Mesendoderm (in vitro differentiated cells): ENCODE measurements around the gene COA6.

Experiments
- DNase-seq: peaks from one replicate; pipeline ENCODE4 v3.0.0; 2013
- H2AK5ac ChIP-seq: 2 replicates; pipeline ENCODE4 v1.6.1; 2013; ENCODE audit warnings: low read length, inconsistent platforms
- H2BK120ac ChIP-seq: 2 replicates; pipeline ENCODE4 v1.6.1; 2013; ENCODE audit warnings: low read depth, mild to moderate bottlenecking, low read length, moderate library complexity, mixed read lengths
- H2BK15ac ChIP-seq: replicated peaks from 2 replicates; pipeline ENCODE4 v1.6.1; 2013; ENCODE audit warnings: low read depth, mild to moderate bottlenecking, moderate library complexity
- H2BK5ac ChIP-seq: 2 replicates; pipeline ENCODE4 v1.6.1; 2013; ENCODE audit warnings: low read length, inconsistent platforms
- H3K18ac ChIP-seq: 2 replicates; pipeline ENCODE4 v1.6.1; 2013; ENCODE audit warnings: mild to moderate bottlenecking, low read length, mixed read lengths
- H3K23ac ChIP-seq: one replicate; pipeline ENCODE4 v1.6.1; 2013; ENCODE audit warnings: low read length
- H3K27ac ChIP-seq: 2 replicates; pipeline ENCODE4 v1.5.1; 2013; ENCODE audit warnings: low read depth, mild to moderate bottlenecking, inconsistent platforms, low read length, moderate library complexity
- H3K27me3 ChIP-seq: 2 replicates; pipeline ENCODE4 v1.6.1; 2013; ENCODE audit warnings: low read length, control low read depth, mild to moderate bottlenecking, inconsistent platforms; ENCODE audit not compliant: insufficient read depth, poor library complexity
- H3K36me3 ChIP-seq: 2 replicates; pipeline ENCODE4 v1.6.1; 2013; ENCODE audit warnings: low read length, inconsistent platforms; ENCODE audit not compliant: control insufficient read depth, insufficient read depth
- H3K4ac ChIP-seq: one replicate; pipeline ENCODE4 v1.6.1; 2013; ENCODE audit warnings: low read depth, mild to moderate bottlenecking, low read length, moderate library complexity
- H3K4me1 ChIP-seq: 2 replicates; pipeline ENCODE4 v1.6.1; 2013; ENCODE audit warnings: low read depth, low read length, inconsistent platforms; ENCODE audit not compliant: control insufficient read depth
- H3K4me2 ChIP-seq: 2 replicates; pipeline ENCODE4 v1.6.1; 2013; ENCODE audit warnings: low read length
- H3K4me3 ChIP-seq: 2 replicates; pipeline ENCODE4 v1.5.1; 2013; ENCODE audit warnings: mild to moderate bottlenecking, low read length
- H3K56ac ChIP-seq: one replicate; pipeline ENCODE4 v1.6.1; 2013; ENCODE audit warnings: low read length
- H3K79me1 ChIP-seq: 2 replicates; pipeline ENCODE4 v1.6.1; 2013; ENCODE audit warnings: low read length, inconsistent platforms
- H3K79me2 ChIP-seq: 2 replicates; pipeline ENCODE4 v1.6.1; 2013; ENCODE audit warnings: mild to moderate bottlenecking, low read length; ENCODE audit not compliant: control insufficient read depth, insufficient read depth
- H3K9ac ChIP-seq: 2 replicates; pipeline ENCODE4 v1.6.1; 2013; ENCODE audit warnings: low read length, inconsistent platforms
- H4K5ac ChIP-seq: one replicate; pipeline ENCODE4 v1.6.1; 2013; ENCODE audit warnings: low read length
- H4K8ac ChIP-seq: one replicate; pipeline ENCODE4 v1.6.1; 2013; ENCODE audit warnings: low read depth, mild to moderate bottlenecking, control low read depth, low read length, moderate library complexity
- WGBS: extraction: QIAGEN DNeasy Blood & Tissue Kit; methylation state at CpG from one replicate; pipeline ENCODE4 v1.1.7; 2013; ENCODE audit warnings: low lambda C conversion rate, missing lambda C conversion rate; ENCODE audit not compliant: insufficient coverage; ENCODE audit errors: extremely low coverage; 5-methylcytosine and 5-hydroxymethylcytosine counted together

Gene COA6

DNA sequence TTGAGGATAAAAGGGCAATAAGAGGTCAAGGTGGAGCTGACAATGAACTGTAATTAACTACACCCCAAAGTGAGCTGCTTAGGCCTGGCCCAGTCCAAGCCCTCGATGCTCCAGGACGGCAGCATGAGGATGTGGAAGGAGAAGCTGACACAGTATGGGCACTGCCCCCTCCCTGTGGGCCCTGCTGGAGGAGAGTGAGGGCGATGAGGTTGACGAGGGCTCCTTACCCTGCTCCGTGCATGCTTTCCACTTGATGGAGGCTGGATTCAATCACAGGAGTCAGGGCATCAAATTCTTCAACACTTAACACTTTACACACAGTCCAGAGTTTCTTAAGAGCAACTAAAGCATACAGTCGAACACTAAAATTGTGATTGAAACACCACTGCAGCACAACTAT lies 32.4 kb downstream of the COA6 start:
- no CpG with 5 or more reads among the region's 6 CpGs for WGBS
- no peak overlapping the region for H3K9ac ChIP-seq
- no peak overlapping the region for H3K56ac ChIP-seq

DNA sequence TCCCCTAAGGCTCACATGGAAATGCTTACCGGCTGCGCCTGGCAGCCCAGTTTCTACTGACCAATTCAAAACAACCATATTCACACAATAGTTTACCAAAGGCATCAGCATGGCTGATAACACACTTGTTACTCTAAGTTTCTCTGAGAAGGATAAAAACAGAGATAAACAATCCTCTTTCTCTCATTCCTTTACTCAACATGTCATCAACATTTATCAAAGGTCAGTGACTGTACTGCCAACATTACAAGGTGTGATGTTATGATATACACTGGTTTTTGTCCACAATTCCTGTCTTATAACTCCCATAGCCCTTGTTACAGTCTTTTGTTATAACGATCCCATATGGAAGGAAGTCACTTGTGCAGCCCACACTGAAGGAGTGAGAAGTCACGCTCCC lies 33.6 kb downstream of the COA6 start:
- Histone ChIP-seq H3K36me3 (no peaks in the 10 kb centered on the region), H3K56ac (no peak overlapping the region), H3K27me3 (no peaks in the 10 kb centered on the region), H2AK5ac (no peak overlapping the region), H3K4me2 (no peak overlapping the region), H2BK15ac (no peak overlapping the region), H3K79me2 (no peaks in the 10 kb centered on the region), H4K5ac (no peak overlapping the region), H2BK120ac (no peak overlapping the region), H4K8ac (no peak overlapping the region), H3K79me1 (no peaks in the 10 kb centered on the region), H3K23ac (no peak overlapping the region), H3K18ac (no peak overlapping the region), H3K4ac (no peak overlapping the region), H3K9ac (no peak overlapping the region), H3K4me1 (no peaks in the 10 kb centered on the region), H2BK5ac (no peak overlapping the region), H3K27ac (no peak overlapping the region), H3K4me3 (no peak overlapping the region)
- no peak for DNase-seq
- WGBS: no CpG with 5 or more reads among the region's 4 CpGs

More for the DNA sequence above, 32.4 kb downstream of the COA6 start:
- H2BK120ac ChIP-seq: no peak overlapping the region
- H2BK5ac ChIP-seq: no peak overlapping the region
- no peak overlapping the region for H3K27ac ChIP-seq
- H4K5ac ChIP-seq: no peak overlapping the region
- H3K4ac ChIP-seq: no peak overlapping the region
- H3K4me1 ChIP-seq: no peaks in the 10 kb centered on the region
- no peaks in the 10 kb centered on the region for H3K79me2 ChIP-seq
- H2AK5ac ChIP-seq: no peak overlapping the region
- no peak overlapping the region for H3K18ac ChIP-seq
- H3K79me1 ChIP-seq: no peaks in the 10 kb centered on the region
- H3K4me2 ChIP-seq: no peak overlapping the region
- no peak overlapping the region for H4K8ac ChIP-seq
- no peak overlapping the region for H2BK15ac ChIP-seq
- H3K4me3 ChIP-seq: no peak overlapping the region
- no peaks in the 10 kb centered on the region for H3K36me3 ChIP-seq
- no peaks in the 10 kb centered on the region for H3K27me3 ChIP-seq
- no peak for DNase-seq
- H3K23ac ChIP-seq: no peak overlapping the region

DNA sequence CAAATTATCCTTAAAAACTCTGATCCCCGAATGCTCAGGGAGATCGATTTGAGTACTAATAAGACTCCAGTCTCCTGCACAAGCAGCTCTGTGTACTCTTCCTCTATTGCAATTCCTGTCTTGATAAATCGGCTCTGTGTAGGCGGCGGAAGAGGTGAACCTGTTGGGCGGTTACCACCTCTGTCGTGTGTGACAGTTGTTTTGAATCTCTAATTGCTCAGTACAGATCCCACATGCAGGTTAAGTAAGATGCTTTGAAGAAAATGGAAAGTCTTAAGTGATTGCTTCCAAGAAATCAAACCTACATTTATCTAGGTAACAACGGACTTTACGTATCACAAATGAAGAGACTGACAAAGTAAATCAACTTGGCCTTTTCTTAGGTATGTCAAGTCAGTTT lies 35.5 kb downstream of the COA6 start:
- H2AK5ac ChIP-seq: no peak overlapping the region
- H2BK15ac ChIP-seq: no peak overlapping the region
- no peak overlapping the region for H4K5ac ChIP-seq
- WGBS: no CpG with 5 or more reads among the region's 9 CpGs
- no peak overlapping the region for H2BK5ac ChIP-seq
- H3K79me1 ChIP-seq: no peaks in the 10 kb centered on the region
- no peak overlapping the region for H3K4me2 ChIP-seq
- no peak overlapping the region for H3K27ac ChIP-seq
- DNase-seq: no peak
- H3K79me2 ChIP-seq: no peaks in the 10 kb centered on the region
- H3K56ac ChIP-seq: no peak overlapping the region
- H3K36me3 ChIP-seq: no peaks in the 10 kb centered on the region
- no peak overlapping the region for H3K4ac ChIP-seq
- H4K8ac ChIP-seq: no peak overlapping the region
- H3K4me1 ChIP-seq: no peaks in the 10 kb centered on the region
- H3K23ac ChIP-seq: no peak overlapping the region
- H3K18ac ChIP-seq: no peak overlapping the region
- H3K27me3 ChIP-seq: no peaks in the 10 kb centered on the region
- no peak overlapping the region for H2BK120ac ChIP-seq
- no peak overlapping the region for H3K4me3 ChIP-seq
- H3K9ac ChIP-seq: no peak overlapping the region

DNA sequence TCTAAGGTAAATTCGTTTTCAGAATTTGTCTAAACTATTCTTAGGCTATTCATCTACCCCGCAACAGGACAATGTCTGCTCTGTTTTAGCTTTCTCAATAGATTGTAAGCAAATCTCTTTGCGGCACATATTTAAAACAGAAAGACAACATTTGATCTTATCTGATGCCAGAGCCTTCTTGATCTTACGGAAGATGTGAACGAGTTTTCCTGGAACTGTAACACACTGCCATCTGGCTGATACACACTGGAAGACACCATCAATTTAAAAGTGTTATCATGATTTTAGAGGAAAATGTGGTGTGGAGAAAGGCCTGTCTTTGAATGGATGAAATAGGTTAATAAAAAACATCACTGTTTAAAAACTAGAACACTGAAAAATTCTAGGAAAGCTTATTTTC lies 36.1 kb downstream of the COA6 start:
- Histone ChIP-seq H3K18ac (no peak overlapping the region), H3K56ac (no peak overlapping the region), H3K79me2 (no peaks in the 10 kb centered on the region), H4K8ac (no peak overlapping the region), H2BK15ac (no peak overlapping the region), H3K4me2 (no peak overlapping the region), H2BK120ac (no peak overlapping the region), H3K27ac (no peak overlapping the region), H3K23ac (no peak overlapping the region), H2AK5ac (no peak overlapping the region), H3K4ac (no peak overlapping the region), H2BK5ac (no peak overlapping the region), H3K4me3 (no peak overlapping the region), H3K27me3 (no peaks in the 10 kb centered on the region), H3K79me1 (no peaks in the 10 kb centered on the region), H4K5ac (no peak overlapping the region), H3K4me1 (no peaks in the 10 kb centered on the region), H3K36me3 (no peaks in the 10 kb centered on the region), H3K9ac (no peak overlapping the region)
- WGBS: no CpG with 5 or more reads among the region's 5 CpGs
- DNase-seq: peak; percentile 24

DNA sequence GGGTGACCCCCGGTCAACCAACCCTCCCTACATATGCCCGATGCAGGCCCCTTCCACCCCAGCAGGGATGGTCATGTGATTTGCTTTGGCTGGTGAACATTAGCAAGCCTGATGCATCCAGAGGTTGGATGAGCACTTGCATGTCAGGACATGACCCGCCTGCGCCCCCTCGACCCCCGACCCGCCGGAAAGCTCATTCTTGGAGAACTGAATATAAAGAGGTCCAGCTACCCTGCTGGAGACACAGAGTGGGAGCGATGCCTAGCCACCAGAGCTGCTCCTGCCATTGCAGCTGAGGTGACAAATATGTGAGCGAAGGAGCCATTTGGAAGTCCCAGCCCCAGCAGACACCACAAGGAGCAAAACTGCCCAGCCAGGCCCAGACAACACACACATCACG lies 39.6 kb downstream of the COA6 start:
- Histone ChIP-seq H3K79me1 (no peaks in the 10 kb centered on the region), H3K9ac (no peak overlapping the region), H3K56ac (no peak overlapping the region), H3K4me1 (no peaks in the 10 kb centered on the region), H3K79me2 (no peaks in the 10 kb centered on the region), H3K4ac (no peak overlapping the region), H3K27me3 (no peaks in the 10 kb centered on the region), H2BK5ac (no peak overlapping the region), H3K27ac (no peak overlapping the region), H3K36me3 (no peaks in the 10 kb centered on the region), H4K5ac (no peak overlapping the region), H4K8ac (no peak overlapping the region), H3K4me3 (no peak overlapping the region), H3K18ac (no peak overlapping the region), H2BK120ac (no peak overlapping the region), H3K23ac (no peak overlapping the region), H2BK15ac (no peak overlapping the region), H3K4me2 (no peak overlapping the region), H2AK5ac (no peak overlapping the region)
- WGBS: no CpG with 5 or more reads among the region's 11 CpGs
- DNase-seq: no peak

DNA sequence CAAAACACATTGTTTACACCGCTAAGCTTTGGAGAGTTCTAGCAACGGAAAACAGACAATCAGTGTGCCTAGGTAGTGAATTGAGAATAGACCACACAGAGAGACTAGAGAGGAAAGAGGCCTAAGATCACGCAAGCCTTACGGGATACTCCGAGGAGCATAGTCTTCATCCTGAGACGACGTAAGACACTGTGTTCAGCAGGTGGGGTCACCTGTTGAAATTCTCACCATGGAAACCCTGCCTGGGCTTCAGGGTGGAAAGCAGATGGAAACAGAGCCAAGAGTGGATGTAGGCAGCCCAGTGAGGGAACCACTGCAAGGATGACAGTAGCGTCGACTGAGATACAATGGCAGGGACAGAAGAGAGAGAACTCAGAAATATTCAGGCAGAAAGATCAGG lies 40.2 kb downstream of the COA6 start:
- Histone ChIP-seq H3K27ac (no peak overlapping the region), H3K4ac (no peak overlapping the region), H3K23ac (no peak overlapping the region), H3K4me2 (no peak overlapping the region), H2BK5ac (no peak overlapping the region), H3K79me2 (no peaks in the 10 kb centered on the region), H3K18ac (no peak overlapping the region), H3K27me3 (no peaks in the 10 kb centered on the region), H3K36me3 (no peaks in the 10 kb centered on the region), H3K4me1 (no peaks in the 10 kb centered on the region), H2AK5ac (no peak overlapping the region), H2BK120ac (no peak overlapping the region), H3K79me1 (no peaks in the 10 kb centered on the region), H3K56ac (no peak overlapping the region), H3K9ac (no peak overlapping the region), H2BK15ac (no peak overlapping the region), H4K8ac (no peak overlapping the region), H3K4me3 (no peak overlapping the region), H4K5ac (no peak overlapping the region)
- DNase-seq: no peak
- no CpG with 5 or more reads among the region's 9 CpGs for WGBS
